Endothelial cell (in vitro differentiated cells): ENCODE data around the gene OLFML2A. TPM values are rescaled to one million over a fixed set of nuclear protein-coding genes. Genes with fewer than 3 reads are reported as not detected.

Experiments used
- DNase-seq: peaks from one replicate; pipeline ENCODE4 v3.0.0; 2021; ENCODE audit warnings: low spot score
- H3K27ac Mint-ChIP-seq: one replicate; pipeline ENCODE4 v1.8.0; 2021; ENCODE audit warnings: mixed read lengths, inconsistent platforms; ENCODE audit not compliant: unreplicated experiment
- H3K27me3 Mint-ChIP-seq: one replicate; pipeline ENCODE4 v1.8.0; 2021; ENCODE audit warnings: mild to moderate bottlenecking, moderate library complexity, mixed read lengths, inconsistent platforms; ENCODE audit not compliant: unreplicated experiment
- H3K36me3 Mint-ChIP-seq: one replicate; pipeline ENCODE4 v1.8.0; 2021; ENCODE audit warnings: mild to moderate bottlenecking, low read depth, mixed read lengths, inconsistent platforms; ENCODE audit not compliant: unreplicated experiment
- H3K4me1 Mint-ChIP-seq: one replicate; pipeline ENCODE4 v1.8.0; 2021; ENCODE audit warnings: mild to moderate bottlenecking, mixed read lengths, inconsistent platforms; ENCODE audit not compliant: unreplicated experiment
- H3K4me3 Mint-ChIP-seq: one replicate; pipeline ENCODE4 v1.8.0; 2021; ENCODE audit warnings: mild to moderate bottlenecking, mixed read lengths, inconsistent platforms; ENCODE audit not compliant: unreplicated experiment
- H3K9me3 Mint-ChIP-seq: one replicate; pipeline ENCODE4 v1.8.0; 2021; ENCODE audit warnings: mixed read lengths, inconsistent platforms; ENCODE audit not compliant: unreplicated experiment
- CTCF ChIP-seq: fragments of 200-600 bp; sonication (generic); IDR thresholded peaks from one replicate; pipeline ENCODE4 v1.5.0; 2021; ENCODE audit warnings: antibody characterized with exemption; ENCODE audit not compliant: unreplicated experiment
- total RNA-seq: library from RNA; stranded (reverse); fragmentation: NEBNext Ultra II Directional; extraction: Animal tissue kit (Norgen Biotek cat#: 25700); gene quantifications from one replicate; pipeline ENCODE4 v1.2.1, GENCODE V29; 2021; ENCODE audit not compliant: unreplicated experiment

The OLFML2A gene
- total RNA-seq, 1 donor from 2014 or later, result 18.2 TPM

- peak; percentile 60 for DNase-seq
- Mint-ChIP-seq H3K4me1 (peaks cover 10% of the 10 kb centered on the region), H3K9me3 (no peaks in the 10 kb centered on the region), H3K27ac (no peak overlapping the region), H3K36me3 (peaks cover 10% of the 10 kb centered on the region), H3K4me3 (no peak overlapping the region), H3K27me3 (peaks cover 8% of the 10 kb centered on the region)
- TF ChIP-seq CTCF, result peak; percentile 13
These were observed 79.2 kb downstream of the OLFML2A start for GRCh38 chr9:124855944-124856765.

GRCh38 chr9:124857533-124858162 lies 80.7 kb downstream of the OLFML2A start:
- Mint-ChIP-seq H3K9me3 (no peaks in the 10 kb centered on the region), H3K4me3 (peak overlapping the region; percentile 62), H3K27me3 (peaks cover 7% of the 10 kb centered on the region), H3K36me3 (peaks cover 10% of the 10 kb centered on the region), H3K4me1 (peaks cover 10% of the 10 kb centered on the region), H3K27ac (no peak overlapping the region)
- no peak for DNase-seq
- TF ChIP-seq CTCF, result no peak

GRCh38 chr9:124858330-124859046 lies 81.6 kb downstream of the OLFML2A start:
- DNase-seq, result no peak
- no peak for TF ChIP-seq CTCF
- H3K4me1 Mint-ChIP-seq, result peaks cover 10% of the 10 kb centered on the region
- peaks cover 7% of the 10 kb centered on the region for H3K27me3 Mint-ChIP-seq
- H3K4me3 Mint-ChIP-seq, result no peak overlapping the region
- H3K9me3 Mint-ChIP-seq, result no peaks in the 10 kb centered on the region
- peaks cover 10% of the 10 kb centered on the region for H3K36me3 Mint-ChIP-seq
- H3K27ac Mint-ChIP-seq, result no peak overlapping the region

- no peak for TF ChIP-seq CTCF
- no peak for DNase-seq
These were observed 83.1 kb downstream of the OLFML2A start for GRCh38 chr9:124859803-124860581.

More at GRCh38 chr9:124859803-124860581, 83.1 kb downstream of the OLFML2A start:
- Mint-ChIP-seq H3K27ac (no peak overlapping the region), H3K4me3 (peak overlapping the region; percentile 87), H3K27me3 (peaks cover 9% of the 10 kb centered on the region), H3K4me1 (peaks cover 10% of the 10 kb centered on the region), H3K36me3 (peaks cover 10% of the 10 kb centered on the region), H3K9me3 (no peaks in the 10 kb centered on the region)
